NCI-H2227 treated with DMSO at 0.1 percent for 48 hours (cell line): ENCODE data around the gene GLIS1.

Experiments used
- DNase-seq: peaks from one replicate; lab custom pipeline; 2025; lab: John Stamatoyannopoulos, UW

The GLIS1 gene

DNA sequence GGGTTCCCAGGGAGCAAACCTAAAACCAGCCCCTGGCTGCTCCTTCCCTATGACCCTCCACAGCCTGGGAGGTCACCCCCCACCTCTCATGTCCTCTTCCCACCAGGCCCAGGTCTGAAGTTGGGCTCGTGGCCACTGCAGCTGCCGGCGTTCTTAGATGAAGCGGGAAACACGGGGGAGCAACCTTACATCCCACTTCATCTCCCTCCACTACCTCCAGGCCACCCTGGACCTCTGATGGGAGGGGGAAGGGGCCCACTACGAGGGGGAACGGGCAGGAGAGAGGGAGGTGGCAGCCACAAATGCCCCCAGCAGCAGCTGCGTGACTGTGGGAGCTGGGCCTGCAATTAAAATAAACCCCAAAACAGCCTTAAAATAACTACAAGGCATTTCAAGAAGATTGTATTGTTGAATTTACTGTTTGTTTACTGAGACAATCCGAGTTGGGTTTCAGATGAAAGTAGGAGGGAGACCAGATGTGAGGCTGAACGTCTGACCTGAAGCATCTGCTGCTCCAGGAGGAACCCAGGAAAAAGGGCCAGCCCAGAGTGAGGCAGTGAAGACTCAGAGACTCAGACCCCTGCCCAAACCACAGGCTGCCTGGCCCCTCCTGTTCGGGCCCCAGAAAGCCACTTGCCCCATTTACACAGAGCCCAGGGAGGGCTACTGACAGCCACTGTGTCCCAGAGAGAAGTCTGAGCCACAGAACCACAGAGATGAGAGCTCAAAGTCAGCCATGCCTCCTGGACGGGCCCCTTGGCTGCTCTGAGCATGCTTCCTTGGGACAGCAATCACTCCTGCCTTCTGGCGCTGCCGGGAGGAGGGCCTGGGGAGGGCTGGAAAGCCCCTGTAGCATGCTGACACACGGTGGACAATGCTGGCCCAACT lies 59.8 kb downstream of the GLIS1 start:
- DNase-seq: no peak

DNA sequence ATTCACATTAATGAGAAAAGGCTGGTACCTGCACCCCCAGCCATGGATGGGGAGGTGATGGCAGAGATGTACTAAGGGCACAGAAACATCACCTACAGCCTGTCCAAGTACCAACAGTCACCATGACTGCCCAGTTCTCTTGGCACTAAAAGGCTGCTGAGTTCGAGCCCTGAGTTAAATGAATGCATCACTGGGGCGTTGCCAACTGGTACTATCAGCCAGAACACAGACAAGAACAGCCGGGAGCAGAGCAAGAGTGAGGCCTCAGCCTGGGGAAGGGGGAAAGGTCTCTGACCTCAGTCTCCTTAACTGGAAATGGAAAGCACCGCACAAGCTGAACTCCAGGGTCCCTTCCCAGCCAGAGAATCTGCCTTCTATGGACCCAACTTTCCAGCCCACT lies 60.5 kb downstream of the GLIS1 start:
- DNase-seq: no peak

DNA sequence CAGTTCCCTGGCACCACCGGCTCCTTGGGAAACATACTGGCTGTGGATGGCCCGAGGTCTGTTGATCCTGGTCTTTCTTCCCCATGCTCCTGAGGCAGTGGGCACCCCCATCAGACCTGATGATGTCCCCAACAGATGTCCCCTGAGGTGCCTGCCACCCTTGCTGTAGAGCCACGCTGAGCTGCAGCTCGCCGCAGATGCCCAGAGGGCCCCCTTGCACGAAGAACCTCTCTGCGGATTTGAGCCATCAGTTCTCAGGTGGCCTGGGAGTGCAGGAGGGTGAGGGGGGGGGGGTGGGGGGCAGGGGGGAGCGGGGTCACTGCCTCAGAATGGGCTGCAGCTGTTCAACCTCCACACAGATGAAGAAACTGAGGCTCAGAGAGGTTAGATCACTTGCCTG lies 60.9 kb downstream of the GLIS1 start:
- DNase-seq: no peak

DNA sequence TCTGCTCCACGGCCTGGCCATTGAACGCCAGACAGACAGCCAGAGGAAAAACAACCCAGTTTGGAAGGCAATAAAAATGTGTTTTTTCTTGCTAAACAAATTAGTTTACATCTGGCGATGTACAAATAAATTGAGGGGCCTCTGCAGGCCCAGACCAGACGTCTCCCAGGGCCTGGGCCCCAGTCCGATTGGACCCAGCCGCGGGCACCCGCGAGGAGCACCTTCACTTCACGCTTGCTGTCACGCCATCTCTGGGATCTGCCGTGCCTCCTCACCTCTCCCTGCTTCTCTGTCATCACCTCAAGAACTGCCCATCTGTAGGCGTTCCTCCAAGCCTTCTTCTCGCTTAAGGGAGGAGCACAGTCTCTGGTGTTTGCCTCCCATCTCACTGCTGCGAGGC lies 61.5 kb downstream of the GLIS1 start:
- no peak for DNase-seq

DNA sequence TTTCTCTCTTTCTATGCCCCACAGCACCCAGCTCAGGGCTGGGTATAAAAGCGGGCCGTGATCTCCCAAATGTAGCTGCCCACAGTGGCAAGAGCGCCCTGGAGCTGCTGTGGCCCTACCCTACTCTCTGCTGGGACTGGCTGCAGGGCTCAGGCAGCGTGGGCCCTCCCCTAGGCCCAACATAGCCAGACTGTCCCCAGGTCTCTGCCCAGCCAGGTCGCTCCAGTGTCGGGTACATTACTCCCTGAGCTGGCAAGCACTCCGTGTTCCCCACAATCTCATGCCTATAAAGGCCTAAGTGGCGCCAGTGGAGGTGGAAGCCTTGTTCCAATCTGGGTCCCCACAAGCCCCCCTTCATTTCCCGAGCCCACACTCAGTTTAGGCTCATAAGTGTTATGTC lies 66.2 kb downstream of the GLIS1 start:
- no peak for DNase-seq

DNA sequence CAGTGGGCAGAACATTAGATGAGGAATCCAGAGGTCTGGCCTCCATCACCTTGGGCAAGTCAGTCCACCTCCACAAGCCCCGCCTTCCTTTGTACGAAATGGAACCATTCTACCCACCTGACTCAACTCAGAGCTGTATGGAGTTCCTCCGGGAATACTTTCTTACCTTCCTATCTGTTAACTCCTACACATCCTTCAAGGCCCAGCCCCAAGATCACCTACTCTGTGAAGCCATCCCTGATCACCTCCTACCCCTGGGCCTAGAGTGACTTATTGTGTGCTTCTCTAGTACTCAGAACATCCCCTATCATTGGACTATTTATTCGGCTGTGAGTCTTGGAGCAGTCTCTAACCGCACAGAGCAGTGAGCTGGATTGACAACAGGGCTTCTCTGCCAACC lies 66.7 kb downstream of the GLIS1 start:
- DNase-seq: no peak

DNA sequence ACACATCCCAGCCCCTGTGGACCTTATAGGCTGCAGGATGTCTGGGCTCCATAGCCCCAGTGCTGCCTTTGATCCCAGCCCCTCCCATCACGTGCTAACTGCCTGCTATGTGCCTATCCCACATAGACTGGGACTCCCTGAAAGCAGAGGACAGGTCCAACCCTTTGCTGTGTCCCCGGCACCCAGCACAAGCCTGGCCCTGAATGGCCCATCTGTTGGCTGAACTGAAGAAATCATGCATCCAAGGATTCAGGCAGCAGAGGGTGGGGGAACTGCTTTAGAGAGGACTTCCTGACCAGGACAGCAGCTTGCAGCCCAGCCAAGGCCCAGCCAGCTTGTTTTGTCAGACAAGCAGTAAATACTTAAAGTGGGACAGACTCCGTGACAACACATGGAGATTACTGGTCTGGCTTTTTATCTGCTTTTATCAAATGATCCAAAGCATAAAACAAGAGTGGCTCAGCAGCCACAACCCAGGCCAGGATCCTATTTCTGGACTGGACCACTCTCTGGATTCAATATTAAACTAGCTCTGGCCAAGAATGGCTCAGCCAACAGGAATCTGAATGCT lies 69.3 kb downstream of the GLIS1 start:
- DNase-seq: no peak

DNA sequence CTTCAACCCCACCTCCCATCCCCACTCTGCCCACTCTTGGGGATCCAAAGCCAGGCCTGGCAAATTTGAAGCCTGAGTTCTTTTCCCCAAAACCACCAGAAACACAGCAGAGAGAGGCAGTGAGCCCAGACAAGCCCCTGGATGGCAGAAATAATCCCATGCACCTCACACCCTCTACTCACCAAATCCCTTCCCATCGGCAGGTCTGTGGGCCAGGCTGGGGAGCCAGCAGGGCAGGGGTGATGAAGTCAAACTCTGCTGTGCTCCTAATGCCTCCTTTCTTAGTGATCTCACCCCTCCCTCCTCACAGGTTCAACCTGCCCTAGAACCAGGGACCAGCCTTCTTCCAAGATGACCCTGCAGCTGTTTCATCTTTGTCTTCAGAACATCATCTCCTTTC lies 72.4 kb downstream of the GLIS1 start:
- DNase-seq: no peak

DNA sequence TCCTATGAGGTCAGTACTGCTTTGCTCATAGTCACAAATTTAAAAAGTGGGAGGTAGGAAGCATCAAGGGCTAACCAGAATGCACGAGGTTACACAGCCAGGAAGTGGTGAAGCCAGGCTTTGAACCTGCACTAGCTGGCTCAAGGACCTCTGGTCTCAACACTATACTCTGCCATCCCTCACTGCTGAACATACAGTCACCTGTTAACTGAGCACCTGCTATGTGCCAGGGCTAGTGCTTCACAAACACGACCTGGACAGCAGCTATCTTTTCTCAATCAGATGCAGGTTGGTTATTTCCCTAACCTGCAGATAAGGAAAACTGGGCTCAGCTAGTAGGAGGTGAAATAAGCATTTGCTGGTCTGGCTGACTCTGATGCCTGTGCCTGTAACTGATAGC lies 73.0 kb downstream of the GLIS1 start:
- no peak for DNase-seq

DNA sequence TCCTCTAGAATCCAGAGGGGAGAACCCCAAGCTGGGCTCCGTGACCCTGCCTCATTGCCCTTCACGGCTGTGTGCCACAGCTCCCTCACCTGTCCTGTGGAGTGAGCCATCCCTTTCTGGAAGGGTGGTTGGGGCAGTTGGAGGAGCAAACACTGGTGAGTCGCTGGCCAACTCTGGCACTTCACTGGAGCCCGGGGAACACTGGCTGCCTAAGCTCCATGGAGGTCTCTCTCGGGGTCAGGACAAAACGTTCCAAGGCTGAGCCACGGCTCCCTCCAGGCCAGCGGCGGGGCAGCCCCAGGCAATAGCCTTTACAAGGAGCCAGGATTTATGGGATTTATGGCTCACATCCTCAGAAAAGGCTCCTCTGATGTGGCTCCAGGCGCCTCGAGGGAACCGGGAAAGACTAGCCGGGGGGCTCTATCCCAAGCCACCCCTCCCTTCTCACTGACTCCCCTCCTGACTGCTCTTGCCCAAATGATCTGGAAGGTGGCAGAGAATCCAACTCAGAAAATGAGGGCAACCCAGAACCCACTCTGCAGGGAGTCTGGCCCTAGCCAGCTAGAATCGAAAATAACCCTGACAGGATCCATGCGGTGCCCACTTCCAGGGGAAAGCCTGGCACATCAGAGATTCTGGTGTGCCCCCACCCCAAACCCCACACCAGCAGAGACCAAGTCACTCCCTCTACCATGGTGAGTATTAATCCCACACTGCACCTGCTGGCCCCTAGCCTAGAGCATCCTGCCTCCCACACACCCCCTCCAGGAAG lies 75.2 kb downstream of the GLIS1 start:
- DNase-seq: no peak

DNA sequence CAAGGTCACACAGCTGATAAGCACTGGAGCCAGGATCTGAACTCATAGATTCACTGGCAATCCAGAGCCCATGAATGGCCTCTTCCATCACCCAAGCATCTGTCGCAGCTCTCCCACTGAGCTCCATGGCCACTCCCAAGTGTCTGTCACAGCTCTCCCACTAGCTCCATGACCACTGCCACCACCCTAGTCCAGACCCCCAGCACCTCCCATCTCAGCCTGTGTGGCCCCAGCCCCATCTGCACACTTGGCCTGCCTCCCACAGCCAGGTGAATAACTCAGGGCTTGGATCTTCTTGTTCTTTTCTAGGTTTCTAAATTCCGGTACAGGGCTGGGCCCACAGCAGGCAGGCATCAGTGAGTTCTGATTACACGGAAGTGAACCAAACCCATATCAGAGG lies 76.0 kb downstream of the GLIS1 start:
- DNase-seq: no peak

DNA sequence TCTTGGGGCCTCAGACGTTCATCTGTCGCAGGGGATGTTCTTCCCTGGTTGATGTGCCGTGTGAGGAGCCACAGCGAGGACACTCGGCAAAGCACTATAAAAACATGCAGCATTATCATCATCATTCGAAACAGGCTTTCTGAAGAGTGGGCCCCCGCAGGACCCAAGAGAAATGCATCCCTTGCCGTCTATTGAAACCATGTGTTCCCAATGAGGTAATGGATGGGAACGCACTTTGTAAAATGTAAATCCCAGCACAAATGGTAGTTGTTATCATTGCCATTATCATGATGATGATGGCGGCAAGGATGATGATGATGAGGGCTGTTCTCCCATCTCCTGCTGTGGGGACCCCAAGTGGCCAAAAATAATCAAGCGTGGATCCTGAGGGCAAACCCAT lies 76.8 kb downstream of the GLIS1 start:
- DNase-seq: no peak

DNA sequence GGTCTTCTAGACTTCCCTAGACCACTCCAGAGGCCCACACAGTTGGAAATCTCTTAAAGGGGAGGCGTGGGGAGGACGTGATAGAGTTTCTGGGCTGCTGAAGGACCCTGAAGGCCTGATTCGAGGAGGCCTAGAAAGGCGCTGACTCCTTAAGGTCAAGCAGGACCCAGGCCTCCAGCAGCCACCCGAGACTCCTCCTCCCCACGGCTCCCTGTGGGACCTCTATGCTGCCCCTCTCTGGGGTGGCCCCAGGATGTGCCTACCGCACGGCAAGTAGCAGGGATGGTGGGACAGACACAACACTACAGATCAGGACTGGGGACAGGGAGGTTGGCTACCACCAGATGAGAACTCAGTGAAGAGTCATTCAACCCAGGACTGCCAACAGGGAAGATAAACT lies 77.5 kb downstream of the GLIS1 start:
- DNase-seq: no peak

DNA sequence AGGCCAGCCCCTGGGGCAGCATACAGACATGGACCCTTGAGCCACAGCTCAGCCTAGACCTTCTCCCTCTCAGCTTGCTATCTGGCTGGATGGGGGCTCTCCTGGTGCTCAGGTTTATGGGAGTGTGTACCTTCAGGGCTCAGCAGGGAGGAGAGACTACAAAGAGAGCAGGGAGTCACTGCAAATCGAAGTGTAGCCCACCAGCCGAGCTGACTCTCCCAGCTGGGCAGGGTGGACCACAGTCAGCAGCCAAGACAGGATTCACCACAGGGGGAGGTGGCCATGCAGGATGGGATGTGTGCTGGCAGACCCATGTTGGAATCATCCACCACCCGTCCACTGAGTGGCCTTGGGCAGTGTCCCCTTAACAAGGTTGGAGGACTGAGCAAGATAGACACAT lies 78.3 kb downstream of the GLIS1 start:
- DNase-seq: no peak

DNA sequence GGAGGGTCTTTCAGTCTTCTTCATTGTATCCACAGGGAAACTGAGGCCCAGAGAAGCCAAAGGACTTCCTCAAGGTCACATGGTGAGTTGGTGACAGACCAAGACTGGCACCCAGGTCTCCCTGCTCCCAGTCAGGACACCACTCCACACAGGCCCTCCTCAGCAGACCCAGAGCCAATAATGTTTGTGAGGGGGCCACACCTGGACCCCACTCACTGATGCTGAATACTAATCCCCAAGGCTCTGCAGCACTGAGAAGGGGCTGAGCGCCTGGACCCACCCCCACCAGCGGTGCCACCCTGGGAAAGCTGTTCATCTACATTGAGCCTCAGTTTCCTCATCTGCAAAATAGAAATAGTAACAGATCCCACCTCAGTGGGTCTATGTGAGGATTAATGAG lies 79.5 kb downstream of the GLIS1 start:
- no peak for DNase-seq

DNA sequence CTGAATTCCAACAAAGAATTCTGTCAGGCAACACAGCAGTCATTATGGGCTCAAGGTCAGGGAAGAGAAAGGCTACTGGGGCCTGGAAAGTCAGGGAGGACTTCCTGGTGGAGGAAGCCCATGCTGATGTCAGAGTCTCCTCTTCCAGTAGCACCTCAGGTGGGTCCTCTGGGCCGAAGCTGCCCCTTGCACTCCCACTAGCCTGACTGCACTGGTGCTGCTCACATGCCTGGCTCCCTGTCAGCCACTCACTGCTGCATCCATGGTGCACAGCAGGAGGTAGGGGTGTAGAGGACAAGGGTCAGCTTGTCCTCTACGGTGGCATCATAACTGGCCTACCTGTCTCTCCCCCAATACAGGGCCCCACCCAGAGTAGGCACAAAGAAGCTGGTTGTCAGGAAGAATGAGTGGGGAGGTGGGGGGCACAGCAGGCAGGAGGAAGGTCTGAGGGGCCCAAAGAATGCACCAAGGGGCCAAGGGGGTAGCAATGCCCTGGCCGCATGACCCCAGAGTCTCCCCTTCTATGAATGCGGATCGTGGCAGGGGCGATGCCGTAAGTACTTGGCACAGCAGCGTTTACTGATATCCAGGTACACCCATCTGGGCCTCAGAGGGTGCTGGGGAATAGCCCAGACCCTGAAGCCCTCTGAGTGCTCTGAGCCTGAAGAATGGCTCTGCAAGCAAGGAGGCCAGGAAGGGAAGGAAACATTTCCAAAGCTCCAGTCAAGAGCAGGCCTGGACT lies 80.3 kb downstream of the GLIS1 start:
- no peak for DNase-seq

DNA sequence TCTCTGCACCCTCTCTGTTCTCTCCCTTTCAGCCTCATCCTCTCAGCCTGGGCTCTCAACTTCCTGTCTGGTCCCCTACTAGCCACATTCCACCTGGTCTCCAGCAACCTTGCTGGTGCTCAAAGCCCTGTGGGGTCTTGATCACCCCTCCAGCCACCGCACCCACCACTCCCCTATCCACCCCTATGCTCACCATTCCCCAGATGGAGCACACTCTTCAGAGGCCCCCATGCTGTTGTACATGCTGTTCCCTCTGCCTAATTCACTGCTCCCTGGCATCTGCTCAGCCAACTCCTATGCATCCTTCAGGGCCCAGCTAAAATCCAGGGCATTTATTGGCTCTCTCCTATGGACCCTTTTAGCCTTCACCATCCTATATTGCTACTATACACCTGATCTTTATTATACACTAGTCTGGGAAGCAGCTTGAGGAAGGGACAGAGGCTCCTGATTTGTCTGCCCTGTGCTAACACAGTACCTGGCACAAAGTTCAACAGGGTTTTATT lies 81.0 kb downstream of the GLIS1 start:
- no peak for DNase-seq

DNA sequence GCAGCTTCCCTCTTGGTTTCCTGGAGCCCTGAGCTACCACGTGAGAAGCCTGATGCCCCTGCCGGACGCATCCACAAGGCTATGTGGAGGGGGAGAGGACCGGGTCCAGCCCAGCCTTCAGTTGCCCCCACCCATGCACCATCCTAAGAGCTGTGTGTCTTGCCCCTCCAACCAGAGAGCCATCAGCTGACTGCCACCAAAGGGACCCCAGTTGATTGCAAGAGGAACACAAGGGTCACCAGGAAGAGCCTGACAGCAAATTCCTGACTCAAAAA lies 81.5 kb downstream of the GLIS1 start:
- DNase-seq: no peak

DNA sequence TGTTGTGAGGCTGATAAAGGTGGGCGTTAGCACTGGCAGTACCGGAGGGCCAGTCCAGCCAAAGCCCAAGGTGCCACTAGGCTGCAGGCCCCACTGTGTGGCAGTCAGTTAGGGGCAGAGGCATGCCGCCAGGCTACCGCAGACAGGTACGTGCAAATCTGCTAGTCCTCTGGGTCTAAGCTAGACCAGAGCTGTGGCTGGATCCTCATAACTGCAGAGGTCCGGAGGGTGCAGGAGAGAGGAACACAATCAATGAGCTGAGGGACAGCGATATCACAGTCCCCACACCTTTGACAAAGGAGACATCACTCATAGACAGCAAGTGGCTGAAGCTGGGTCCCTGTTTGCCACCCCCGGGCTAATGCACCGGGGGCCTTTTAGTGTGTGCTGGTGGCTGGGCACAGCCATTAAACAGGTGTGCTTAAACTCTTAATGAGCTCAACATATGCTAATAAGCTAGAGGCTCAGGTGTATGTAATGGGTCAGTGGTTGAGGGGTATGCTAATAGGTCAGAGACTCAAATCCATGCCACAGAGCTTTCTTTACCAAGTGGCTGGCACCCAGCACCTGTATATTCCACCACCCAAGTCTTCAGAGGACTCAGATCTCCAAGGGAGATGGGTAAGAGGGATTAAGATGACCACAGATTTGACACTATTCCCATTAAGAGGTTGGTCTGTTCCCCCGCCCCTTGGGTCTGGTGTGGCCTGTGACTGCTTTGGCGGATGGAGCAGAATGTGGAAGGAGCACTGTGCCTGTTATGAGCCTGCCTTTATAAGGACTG lies 82.0 kb downstream of the GLIS1 start:
- DNase-seq: no peak

DNA sequence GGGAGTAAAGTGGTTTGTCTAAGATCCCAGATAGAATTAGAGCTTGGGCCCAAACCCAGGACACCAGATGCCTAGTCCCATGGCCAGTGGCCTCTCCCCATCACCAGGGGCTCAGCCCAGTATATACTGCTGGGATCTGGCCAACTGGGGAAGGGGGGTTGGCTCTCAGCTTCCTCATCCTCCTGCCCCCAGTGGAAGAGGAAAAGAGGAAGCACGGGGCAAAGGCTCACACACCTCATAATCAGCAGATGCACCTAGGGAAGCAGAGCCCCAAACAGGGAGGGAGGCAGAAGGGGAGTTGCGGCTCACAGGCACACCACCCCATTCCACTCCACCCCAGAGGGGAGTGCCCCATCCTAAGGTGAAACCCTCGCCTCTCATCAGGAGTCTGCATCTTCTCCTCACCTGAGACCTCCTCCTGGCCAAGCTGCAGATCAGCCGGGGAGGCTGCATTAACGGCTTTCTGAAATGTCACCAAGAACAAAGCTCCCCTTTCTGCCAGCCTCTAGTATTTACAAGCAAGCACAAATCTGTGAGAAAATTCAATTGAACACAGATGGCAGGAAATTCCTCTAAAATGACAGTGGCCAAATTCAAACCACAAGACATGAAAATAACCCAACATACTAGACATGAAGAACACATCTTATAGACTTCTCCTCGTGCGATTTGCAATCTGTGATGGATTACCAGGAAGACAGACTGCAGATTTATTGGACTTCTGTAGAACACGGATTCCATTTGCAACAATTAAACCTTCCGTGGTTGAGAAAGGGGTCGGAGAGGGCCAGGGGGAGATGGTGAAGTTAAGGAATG lies 82.8 kb downstream of the GLIS1 start:
- no peak for DNase-seq
